KMS-11 (cell line): ENCODE data around the gene FIG4.

Source experiments
- H2AFZ ChIP-seq: fragments of 200-600 bp; sonication (generic); 2 replicates; pipeline ENCODE4 v1.6.1; 2016; ENCODE audit warnings: antibody characterized with exemption, mixed run types, low read depth
- H3K27ac ChIP-seq: fragments of 200-600 bp; sonication (generic); 2 replicates; pipeline ENCODE4 v1.6.1; 2016; ENCODE audit warnings: mild to moderate bottlenecking, mixed run types
- H3K27me3 ChIP-seq: fragments of 200-600 bp; sonication (generic); 2 replicates; pipeline ENCODE4 v1.6.1; 2017; ENCODE audit warnings: mild to moderate bottlenecking, low read depth, mixed run types, moderate library complexity; ENCODE audit not compliant: insufficient read depth
- H3K36me3 ChIP-seq: fragments of 200-600 bp; sonication (generic); 2 replicates; pipeline ENCODE4 v1.6.1; 2017; ENCODE audit warnings: mild to moderate bottlenecking, mixed run types; ENCODE audit not compliant: insufficient read depth
- H3K4me1 ChIP-seq: fragments of 200-600 bp; sonication (generic); 2 replicates; pipeline ENCODE4 v1.6.1; 2016; ENCODE audit warnings: mild to moderate bottlenecking, low read depth, mixed run types; ENCODE audit not compliant: poor library complexity, severe bottlenecking
- H3K4me2 ChIP-seq: fragments of 200-600 bp; sonication (generic); 2 replicates; pipeline ENCODE4 v1.7.0; 2016; ENCODE audit warnings: mild to moderate bottlenecking, mixed run types
- H3K4me3 ChIP-seq: fragments of 200-600 bp; sonication (generic); IDR thresholded peaks from 2 replicates; pipeline ENCODE4 v1.6.1; 2017; ENCODE audit warnings: low read depth, low read length, mixed read lengths; ENCODE audit not compliant: insufficient read depth
- H3K79me2 ChIP-seq: fragments of 200-600 bp; sonication (generic); 2 replicates; pipeline ENCODE4 v1.6.1; 2016; ENCODE audit warnings: low read depth, mixed run types; ENCODE audit not compliant: insufficient read depth
- H3K9ac ChIP-seq: fragments of 200-600 bp; sonication (generic); 2 replicates; pipeline ENCODE4 v1.6.1; 2016; ENCODE audit warnings: mild to moderate bottlenecking, mixed run types
- H4K20me1 ChIP-seq: fragments of 200-600 bp; sonication (generic); 2 replicates; pipeline ENCODE4 v1.6.1; 2016; ENCODE audit warnings: mild to moderate bottlenecking, mixed run types; ENCODE audit not compliant: insufficient read depth
- CTCF ChIP-seq: fragments of 200-600 bp; sonication (generic); conservative IDR thresholded peaks from 2 replicates; pipeline ENCODE4 v1.6.1; 2017; ENCODE audit warnings: low read depth, mild to moderate bottlenecking, antibody characterized with exemption, low read length, moderate library complexity, mixed read lengths

FIG4 gene

GRCh38 chr6:109793792-109794191 lies 102.7 kb downstream of the FIG4 start:
- H3K9ac ChIP-seq, result no peak overlapping the region
- H3K4me2 ChIP-seq, result no peak overlapping the region

GRCh38 chr6:109794201-109794923 lies 103.3 kb downstream of the FIG4 start:
- H3K9ac ChIP-seq, result no peak overlapping the region
- no peaks in the 10 kb centered on the region for H4K20me1 ChIP-seq
- no peak overlapping the region for H3K27ac ChIP-seq
- no peaks in the 10 kb centered on the region for H3K79me2 ChIP-seq
- no peaks in the 10 kb centered on the region for H3K4me1 ChIP-seq
- no peak for TF ChIP-seq CTCF
- H3K4me3 ChIP-seq, result no peak overlapping the region
- no peak overlapping the region for H2AFZ ChIP-seq
- H3K27me3 ChIP-seq, result no peaks in the 10 kb centered on the region
- H3K4me2 ChIP-seq, result no peak overlapping the region
- no peaks in the 10 kb centered on the region for H3K36me3 ChIP-seq

More at GRCh38 chr6:109793792-109794191, 102.7 kb downstream of the FIG4 start:
- H4K20me1 ChIP-seq, result no peaks in the 10 kb centered on the region
- no peak overlapping the region for H2AFZ ChIP-seq
- H3K27ac ChIP-seq, result no peak overlapping the region
- no peak overlapping the region for H3K4me3 ChIP-seq
- no peaks in the 10 kb centered on the region for H3K79me2 ChIP-seq
- H3K36me3 ChIP-seq, result no peaks in the 10 kb centered on the region
- no peaks in the 10 kb centered on the region for H3K27me3 ChIP-seq
- H3K4me1 ChIP-seq, result no peaks in the 10 kb centered on the region
- TF ChIP-seq CTCF, result no peak

DNA sequence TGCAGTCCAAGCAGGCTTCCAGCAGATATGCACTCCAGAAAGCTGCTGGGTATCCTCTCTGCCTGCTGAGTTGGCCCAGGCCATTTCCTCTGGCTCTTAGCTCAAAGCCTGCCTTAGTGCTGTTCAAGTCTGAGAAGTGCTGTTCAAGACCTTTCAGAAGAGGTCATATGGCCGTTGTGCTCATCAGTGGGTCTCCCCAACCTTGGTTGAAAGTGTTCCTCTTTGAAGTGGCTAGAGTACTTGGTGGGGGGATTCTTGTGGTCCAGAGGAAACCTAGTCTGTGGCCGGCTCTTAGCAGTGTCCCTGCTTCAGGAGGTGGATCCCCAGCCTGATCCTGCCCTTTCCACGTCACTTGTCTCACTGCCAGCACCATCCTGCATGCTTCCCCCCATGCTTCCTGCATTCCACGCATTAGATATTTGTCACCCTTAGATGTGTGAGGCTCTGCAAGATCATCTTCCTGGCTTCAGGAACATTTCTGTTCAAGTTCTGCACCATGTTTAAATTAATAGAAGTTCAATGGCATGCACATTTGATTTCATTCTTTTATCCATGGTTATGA lies 105.0 kb downstream of the FIG4 start:
- no peaks in the 10 kb centered on the region for H3K4me1 ChIP-seq
- H3K36me3 ChIP-seq, result no peaks in the 10 kb centered on the region
- H3K9ac ChIP-seq, result no peak overlapping the region
- H4K20me1 ChIP-seq, result no peaks in the 10 kb centered on the region
- no peak overlapping the region for H2AFZ ChIP-seq
- no peak overlapping the region for H3K27ac ChIP-seq
- no peak overlapping the region for H3K4me2 ChIP-seq
- no peak for TF ChIP-seq CTCF
- H3K4me3 ChIP-seq, result no peak overlapping the region
- no peaks in the 10 kb centered on the region for H3K27me3 ChIP-seq
- H3K79me2 ChIP-seq, result no peaks in the 10 kb centered on the region

DNA sequence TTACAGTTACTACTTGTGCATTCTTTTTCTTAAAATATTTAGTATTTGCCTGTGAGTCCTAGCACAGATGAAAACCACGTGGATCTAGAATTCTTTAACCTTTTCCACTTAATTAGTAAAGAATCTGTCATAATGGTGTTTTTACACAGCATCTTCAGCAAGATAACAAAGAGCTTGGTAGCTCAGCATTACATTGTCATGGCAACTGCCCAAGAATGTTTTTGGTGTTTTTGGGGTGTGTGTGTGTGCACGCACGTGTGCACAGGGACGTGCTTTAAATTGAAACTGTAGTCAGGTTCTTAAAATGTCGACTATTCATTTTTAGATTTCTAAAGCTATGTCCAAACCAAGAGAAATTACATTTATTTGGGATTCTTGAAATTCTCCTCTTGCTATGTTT lies 108.0 kb downstream of the FIG4 start:
- Histone ChIP-seq H3K4me1 (no peaks in the 10 kb centered on the region), H2AFZ (no peak overlapping the region), H3K27me3 (no peaks in the 10 kb centered on the region), H3K4me2 (no peak overlapping the region), H3K27ac (no peak overlapping the region), H3K36me3 (no peaks in the 10 kb centered on the region), H3K79me2 (no peaks in the 10 kb centered on the region), H3K9ac (no peak overlapping the region), H3K4me3 (no peak overlapping the region), H4K20me1 (no peaks in the 10 kb centered on the region)
- no peak for TF ChIP-seq CTCF
